Islet precursor cell (in vitro differentiated cells): ENCODE measurements around the gene PARS2.

ENCODE experiments used
- DNase-seq: peaks from one replicate; pipeline ENCODE4 v3.0.0-alpha.2; 2018

Gene PARS2

DNA sequence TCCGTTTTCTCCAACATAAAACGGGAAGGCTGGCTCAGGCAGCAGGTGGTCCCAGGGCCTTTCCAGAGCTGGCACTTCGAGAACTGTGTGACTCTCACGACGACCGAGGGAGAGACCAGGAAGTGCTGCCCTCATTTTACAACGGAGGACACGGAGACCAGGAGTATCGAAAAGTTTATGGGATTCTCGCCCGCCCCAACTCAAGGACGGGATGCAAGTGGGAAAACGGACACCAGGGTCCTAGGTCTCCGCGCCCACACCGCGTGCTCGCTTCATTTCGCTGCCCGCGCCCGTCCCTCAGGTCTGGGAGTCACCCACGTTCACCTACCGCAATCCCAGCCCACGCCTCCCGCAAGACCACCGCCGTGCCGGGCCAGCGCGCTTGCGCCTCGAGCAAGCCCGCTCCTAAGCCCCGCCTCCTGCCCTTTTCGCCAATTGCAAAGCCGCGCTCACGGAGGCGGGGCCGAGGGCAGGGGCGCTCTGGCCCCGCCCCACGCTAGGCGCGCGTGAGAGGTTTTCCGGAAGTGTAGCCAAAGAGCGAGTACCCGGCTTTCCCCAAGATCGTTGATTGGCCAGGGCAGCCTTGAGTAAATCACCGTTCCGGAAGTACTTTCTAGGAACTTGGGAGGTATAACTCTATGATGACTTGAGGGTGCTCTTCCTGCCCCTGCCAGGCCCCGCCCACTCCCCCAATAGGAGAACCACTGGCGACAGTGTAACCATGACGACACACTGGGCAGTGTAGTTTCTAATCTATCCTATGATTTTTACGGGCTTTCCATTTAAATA, at the start of gene PARS2:
TSS of gene PARS2 (minus strand) at position 391 of the 789 bp plus-strand sequence. CDS start 5,362 bp downstream, outside the sequence.
- DNase-seq, result peak; percentile 99

DNA sequence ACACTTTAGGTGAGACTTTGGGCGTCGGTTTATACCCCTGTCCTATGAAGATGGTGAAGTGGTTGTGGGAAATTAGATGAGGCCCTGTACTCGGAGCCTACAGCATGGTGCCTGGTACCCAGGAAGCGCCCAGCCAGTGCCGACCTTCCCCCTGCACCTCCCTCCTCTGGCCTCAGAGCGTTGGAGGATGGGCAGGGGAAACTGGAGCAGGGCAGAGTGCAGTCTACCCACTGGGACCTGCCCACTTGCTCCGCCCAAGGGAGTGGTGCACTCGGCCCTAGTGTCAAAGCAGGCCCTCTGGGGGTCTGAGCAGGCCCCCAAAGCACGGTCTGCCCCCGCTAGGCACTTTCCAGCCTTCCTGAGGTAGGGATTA, 49.8 kb upstream of the PARS2 start:
- DNase-seq, result peak; percentile 16

DNA sequence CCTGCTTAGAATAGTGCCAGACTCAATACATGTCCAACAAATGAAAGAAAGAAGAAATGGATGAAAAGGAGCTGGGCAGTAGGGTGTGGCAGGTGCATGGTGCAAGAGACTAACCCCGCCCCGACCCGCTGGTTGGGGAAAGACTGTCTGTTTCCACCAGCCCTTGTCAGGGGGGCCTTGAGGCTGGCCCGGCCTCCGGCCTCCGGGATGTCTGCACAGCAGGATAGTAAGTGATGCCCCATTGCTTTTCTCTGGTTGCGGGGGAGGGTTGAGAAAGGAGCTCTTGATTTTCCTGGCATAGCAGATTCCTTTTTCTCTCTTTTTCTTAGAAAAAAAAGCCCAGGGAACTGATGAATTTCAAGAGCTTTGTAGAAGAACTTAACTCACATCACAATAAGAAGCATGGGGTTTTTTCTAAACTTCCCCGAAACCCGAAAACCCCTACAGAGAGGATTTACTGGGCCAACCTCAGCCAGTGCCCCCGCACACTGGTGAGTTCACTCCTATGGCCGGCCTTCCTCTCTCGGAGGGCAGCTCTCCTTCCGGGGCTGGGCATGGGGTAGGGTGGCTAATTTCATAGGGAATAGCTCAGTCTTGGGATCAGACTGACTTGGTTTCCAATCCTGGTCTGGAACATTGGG, 49.3 kb upstream of the PARS2 start:
- peak; percentile 46 for DNase-seq

GRCh38 chr1:54812801-54813484, 48.6 kb upstream of the PARS2 start:
- DNase-seq, result peak; percentile 41

- peak; percentile 44 for DNase-seq
Observed at GRCh38 chr1:54811739-54812655, 47.7 kb upstream of the PARS2 start.

GRCh38 chr1:54811066-54811465, 46.7 kb upstream of the PARS2 start:
- peak; percentile 43 for DNase-seq

DNA sequence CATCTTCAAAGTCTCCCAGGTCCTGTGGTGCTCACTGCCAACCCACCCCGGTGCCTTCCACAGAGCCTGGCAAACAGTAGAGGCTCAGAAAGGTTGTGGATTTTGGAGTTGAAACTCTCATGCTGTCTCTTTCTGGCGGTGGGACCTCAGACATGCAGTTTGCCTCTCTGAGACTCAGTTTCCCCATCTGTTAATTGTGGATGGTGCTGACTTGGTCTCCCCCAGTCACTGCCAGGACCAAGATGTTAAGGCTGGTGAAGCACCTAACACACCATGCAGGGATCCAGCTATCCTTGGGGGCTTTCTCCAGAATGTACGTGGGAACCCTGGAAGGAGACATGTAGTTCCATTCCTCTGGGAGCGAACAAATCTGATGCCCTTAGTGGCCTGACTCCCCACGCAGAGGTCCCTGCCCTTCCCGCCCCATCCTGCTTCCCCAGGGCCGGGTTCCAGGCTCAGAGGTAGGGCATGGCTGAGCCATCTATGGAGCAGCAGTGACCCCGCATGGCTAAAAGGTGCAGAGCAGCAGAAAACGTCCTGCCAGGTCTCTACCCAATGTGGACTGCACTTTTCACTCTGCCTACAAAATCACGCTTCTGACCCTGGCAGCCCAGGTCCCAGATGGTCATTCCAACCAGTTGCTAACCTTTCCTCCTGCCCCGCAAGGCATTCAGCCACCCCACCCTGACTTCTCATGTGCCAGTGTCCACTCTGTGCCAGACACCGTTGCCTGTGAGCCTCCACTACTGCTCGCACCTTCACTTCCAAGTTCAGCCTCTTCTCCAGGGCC, 46.0 kb upstream of the PARS2 start:
- DNase-seq, result peak; percentile 86

- peak; percentile 38 for DNase-seq
Observed at GRCh38 chr1:54809496-54810074, 45.3 kb upstream of the PARS2 start.

DNA sequence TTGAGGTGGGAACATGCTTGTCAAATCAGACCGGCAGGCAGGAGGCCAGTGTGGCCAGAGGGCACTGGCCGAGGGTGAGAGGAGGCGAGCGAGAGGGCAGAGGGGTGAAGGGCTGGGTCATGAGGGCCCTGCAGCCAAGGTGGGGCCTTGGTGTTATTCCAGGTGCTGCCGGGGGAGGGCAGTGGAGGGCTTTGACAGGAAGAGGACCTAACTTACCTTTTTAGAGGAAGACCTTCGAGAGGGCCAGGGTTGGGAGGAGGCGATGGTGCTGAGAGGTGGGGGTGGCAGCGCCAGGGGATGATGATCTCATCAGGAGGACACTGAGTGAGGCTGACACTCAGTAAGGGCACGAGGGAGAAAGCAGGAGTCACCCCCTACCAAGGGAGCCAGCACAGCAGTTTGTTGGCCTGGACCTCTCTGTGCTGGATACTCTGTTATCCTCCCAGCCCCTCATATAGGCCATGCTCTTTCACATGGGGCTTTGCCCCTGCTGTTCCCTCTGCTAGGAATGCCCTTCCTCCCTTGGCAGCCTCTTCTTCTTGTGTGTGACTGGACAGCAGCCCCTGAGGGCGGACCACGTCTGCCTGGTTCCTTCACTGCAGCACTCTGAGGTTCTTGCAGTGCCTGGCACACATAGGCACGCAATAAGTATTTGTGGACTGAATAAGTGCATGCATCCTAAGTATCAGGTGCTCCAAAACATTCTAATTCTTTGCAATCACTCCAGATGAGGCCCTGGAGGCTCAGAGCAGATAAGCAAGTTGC, 44.3 kb upstream of the PARS2 start:
- DNase-seq, result peak; percentile 52

GRCh38 chr1:54807756-54808155, 43.4 kb upstream of the PARS2 start:
- peak; percentile 37 for DNase-seq

DNA sequence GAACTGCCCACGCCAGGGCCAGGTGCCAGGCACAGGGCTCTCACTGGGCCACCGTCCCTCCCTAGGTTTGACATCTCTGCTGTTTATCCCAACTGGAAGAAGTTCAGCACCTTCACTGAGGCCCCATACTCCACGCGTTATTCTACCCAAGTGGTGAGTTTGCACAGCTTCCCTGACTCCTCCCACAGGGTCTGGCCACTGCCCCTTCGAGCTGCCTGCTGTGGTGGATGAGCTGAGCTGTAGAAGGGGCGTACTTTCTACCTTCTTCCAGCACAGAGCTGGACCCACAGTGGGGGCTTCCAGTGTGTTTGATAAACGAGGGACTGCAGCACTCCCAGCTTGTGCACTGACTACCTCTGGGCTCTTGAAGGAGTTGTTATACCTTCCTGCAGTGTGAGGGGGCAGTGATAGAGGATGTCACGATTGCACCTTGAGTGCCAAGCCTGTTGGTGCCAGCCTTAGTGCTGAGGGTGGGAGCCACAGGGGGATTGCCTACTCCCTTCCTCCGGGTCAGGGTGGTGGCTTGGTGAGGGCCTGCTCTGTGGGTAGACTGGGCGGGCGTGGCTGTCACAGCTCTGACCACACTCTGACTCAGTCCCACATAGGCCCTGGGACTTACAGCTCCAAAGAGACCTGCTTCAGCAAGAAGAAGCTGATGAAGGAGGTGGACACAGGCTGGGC, 42.7 kb upstream of the PARS2 start:
- peak; percentile 46 for DNase-seq

DNA sequence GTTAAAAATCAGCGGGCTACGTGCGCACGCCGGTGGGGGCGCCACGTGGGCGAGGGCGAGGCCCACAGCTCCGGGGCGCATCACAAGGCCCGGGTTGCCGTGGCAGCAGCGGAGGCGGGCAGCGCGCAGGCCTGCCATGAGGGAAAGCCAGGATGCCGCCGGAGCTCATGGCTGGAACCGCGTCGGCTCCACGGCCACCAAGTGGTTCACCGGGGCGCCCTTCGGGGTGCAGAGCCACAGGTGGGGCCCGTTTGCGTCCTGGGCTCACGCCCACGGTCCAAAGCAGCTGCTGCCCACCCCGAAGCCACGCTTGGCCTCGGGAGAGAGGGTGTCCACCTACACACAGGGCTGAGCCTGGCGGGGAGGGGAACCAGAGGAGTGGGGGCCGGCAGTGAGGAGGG, 41.7 kb upstream of the PARS2 start:
- no peak for DNase-seq

GRCh38 chr1:54805466-54805865, 41.1 kb upstream of the PARS2 start:
- peak; percentile 42 for DNase-seq

- DNase-seq, result peak; percentile 37
Observed at GRCh38 chr1:54804471-54805132, 40.3 kb upstream of the PARS2 start.

- peak; percentile 60 for DNase-seq
Observed at GRCh38 chr1:54803761-54804470, 39.6 kb upstream of the PARS2 start.

GRCh38 chr1:54800899-54801759, 36.8 kb upstream of the PARS2 start, which contains the start of gene TTC22:
TSS of gene TTC22 (minus strand) at chr1:54801323. CDS start at chr1:54801163, 160 bp downstream.
- peak; percentile 74 for DNase-seq

DNA sequence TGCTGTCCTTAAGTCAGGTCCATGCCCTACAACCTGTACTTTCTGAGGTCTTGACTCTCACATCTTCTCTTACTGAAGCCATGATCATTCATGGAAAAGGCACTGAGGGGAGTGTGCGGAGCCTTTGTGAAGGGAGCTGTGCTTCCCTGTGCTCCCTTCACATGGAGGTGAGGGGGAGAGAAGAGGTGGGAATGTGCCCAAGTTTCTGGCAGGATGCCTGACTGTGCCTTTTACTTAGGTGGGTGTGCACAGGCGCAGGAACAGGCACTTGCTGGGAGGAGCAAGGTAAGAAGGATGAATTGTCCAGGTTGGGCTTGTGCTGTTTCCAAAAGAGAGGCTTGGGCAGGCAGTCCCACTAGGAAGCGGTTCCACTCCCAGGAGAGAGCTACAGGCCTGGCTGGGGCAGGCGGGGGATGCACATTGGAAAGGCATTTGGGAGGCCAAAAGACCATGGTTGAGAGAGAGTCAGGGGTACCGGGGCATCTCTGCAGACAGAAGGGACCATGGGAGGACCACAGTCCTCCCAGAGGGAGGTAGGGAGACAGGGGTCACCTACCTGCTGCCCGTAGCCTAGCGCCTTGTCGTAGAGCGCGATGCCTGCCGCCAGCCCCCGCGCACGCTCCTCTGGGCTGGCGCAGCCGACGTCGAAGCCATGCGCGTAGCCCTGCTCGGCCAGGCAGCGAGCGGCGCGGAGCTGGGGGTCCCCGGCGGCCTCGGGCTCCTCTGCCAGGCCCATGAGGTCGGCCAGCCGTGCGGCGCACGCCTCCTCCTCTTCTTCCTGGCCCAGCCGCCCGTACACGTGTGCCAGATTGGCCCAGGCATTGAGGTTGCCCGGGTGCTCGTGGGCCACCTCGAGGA, 35.9 kb upstream of the PARS2 start:
- no peak for DNase-seq
